ENCODE data around the gene MACIR. TPM values are rescaled to one million over a fixed set of nuclear protein-coding genes. Genes with fewer than 3 reads are reported as not detected.

The MACIR gene
- total and polyA plus RNA-seq, 2 donors (not counting 3 experiments of a cell fraction or from before 2014, with no cell fraction given): 4.0 to 9.3 TPM

DNA sequence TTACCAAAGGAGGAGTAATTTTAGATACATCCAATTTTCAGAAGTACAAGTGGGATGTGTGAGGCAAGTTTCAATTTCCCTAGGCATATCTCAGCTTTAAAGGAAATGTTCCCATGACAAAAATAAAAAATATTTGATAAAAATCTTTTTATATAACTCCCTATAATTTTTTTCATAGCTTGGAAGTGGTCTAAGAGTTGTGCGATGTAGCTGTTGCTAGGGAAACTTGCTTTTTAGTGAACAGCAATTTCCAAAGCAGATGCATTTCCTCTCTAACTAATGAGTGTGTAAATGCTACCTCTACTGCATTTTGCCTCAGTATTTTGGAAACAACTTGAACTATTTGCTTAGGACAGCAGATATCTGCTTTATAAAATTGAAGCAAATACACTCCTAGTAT is 39.6 kb downstream of the MACIR start:
- CTCF ChIA-PET: no interaction called here
- FAIRE-seq (no peak), DNase-seq (ENCODE audit: low read depth, low spot score) (no peak)
- no peaks in the 10 kb centered on the region for H3K9me3 ChIP-seq (replicated peaks; ENCODE audit: control insufficient read depth, insufficient read depth, low read length)
- H3K4me3 ChIP-seq (replicated peaks in 1 of 3; ENCODE audit: insufficient read depth in 1 of 3, low read depth in 1 of 3, low read length in 3 of 3): no peak overlapping the region
- H3K4me2 ChIP-seq (ENCODE audit: insufficient read depth, low read length): no peak overlapping the region
- no peak overlapping the region for H3K27ac ChIP-seq (ENCODE audit: insufficient read depth, low read depth, low read length)
- H3K79me2 ChIP-seq (ENCODE audit: control insufficient read depth, insufficient read depth, low read length): no peaks in the 10 kb centered on the region
- no peaks in the 10 kb centered on the region for H3K9me1 ChIP-seq (replicated peaks; ENCODE audit: control insufficient read depth, extremely low read depth, insufficient read depth, low read length)
- BruUV-seq (replicated peaks): no TSS peak
- no peak overlapping the region for H3K9ac ChIP-seq (replicated peaks; ENCODE audit: extremely low read depth, insufficient read depth, low read length)
- no peak overlapping the region for H2AFZ ChIP-seq (ENCODE audit: low read depth, low read length)
- TF ChIP-seq GATA2 (IDR thresholded peaks at IDR 0.05; ENCODE audit: insufficient read depth, insufficient read length, low read depth, low read length) (no peak), MYC (IDR thresholded peaks at IDR 0.05; ENCODE audit: low read depth, low read length) (no peak), EZH2 (IDR thresholded peaks at IDR 0.05; ENCODE audit: borderline replicate concordance, low read depth, low read length, severe bottlenecking) (no peak), POLR2A (IDR thresholded peaks at IDR 0.05; ENCODE audit: low read depth, low read length) (no peak), JUN (IDR thresholded peaks at IDR 0.05; ENCODE audit: borderline replicate concordance, insufficient read depth, insufficient read length, low read depth) (no peak), MAX (IDR thresholded peaks at IDR 0.05; ENCODE audit: insufficient read depth, insufficient read length) (no peak), POLR2AphosphoS5 (IDR thresholded peaks at IDR 0.05; ENCODE audit: insufficient read depth, low read depth, low read length) (no peak), CTCF (IDR thresholded peaks at IDR 0.05; ENCODE audit: extremely low read depth in 1 of 2, insufficient read depth in 1 of 2, low read depth in 1 of 2, low read length in 2 of 2) (no peak), FOS (IDR thresholded peaks at IDR 0.05; ENCODE audit: borderline replicate concordance, insufficient read depth, low read length) (no peak)
- intact Hi-C loops (cut with micrococcal nuclease): no loop called here
- H4K20me1 ChIP-seq (replicated peaks; ENCODE audit: control insufficient read depth, extremely low read depth, insufficient read depth, low read length): no peaks in the 10 kb centered on the region
- no peaks in the 10 kb centered on the region for H3K4me1 ChIP-seq (ENCODE audit: control insufficient read depth, extremely low read depth, insufficient read depth, low read length)
- H3K36me3 ChIP-seq (ENCODE audit: control insufficient read depth in 2 of 2, extremely low read depth in 1 of 2, insufficient read depth in 2 of 2, low read length in 2 of 2): no peaks in the 10 kb centered on the region
- POLR2A ChIA-PET: no interaction called here
- dilution Hi-C loops (cut with MboI; ENCODE audit: extremely low pct_ligation_motif_present, low sequenced_read_pairs): no loop called here
- no peaks in the 10 kb centered on the region for H3K27me3 ChIP-seq (ENCODE audit: control insufficient read depth in 2 of 2, insufficient read depth in 2 of 2, low read length in 2 of 2)
